SK-N-SH treated with all-trans-retinoic acid at 6 μM for 48 hours (cell line): ENCODE results near the gene RNH1.

Source experiments
- ATAC-seq: fragments of 200-7000 bp; cut with Tn5 transposase; 3 replicates; pipeline ENCODE4 v1.9.1; 2020; ENCODE audit warnings: mild to moderate bottlenecking, moderate library complexity
- BACH2 ChIP-seq: fragments of 250-450 bp; sonication (Bioruptor Pico); IDR thresholded peaks from 2 replicates; pipeline ENCODE4 v1.9.0; 2021; ENCODE audit warnings: mild to moderate bottlenecking, borderline replicate concordance
- CREB5 ChIP-seq: fragments of 250-450 bp; sonication (Bioruptor Pico); IDR thresholded peaks from 2 replicates; pipeline ENCODE4 v1.5.1; 2020; ENCODE audit warnings: low read depth, mild to moderate bottlenecking, moderate library complexity
- CSDC2 ChIP-seq: fragments of 250-450 bp; sonication (Bioruptor Pico); IDR thresholded peaks from 2 replicates; pipeline ENCODE4 v1.5.0; 2020; ENCODE audit warnings: mild to moderate bottlenecking, moderate library complexity
- ESRRG ChIP-seq: fragments of 250-450 bp; sonication (Bioruptor Pico); IDR thresholded peaks from 2 replicates; pipeline ENCODE4 v1.6.1; 2021; ENCODE audit warnings: mild to moderate bottlenecking
- GLIS3 ChIP-seq: fragments of 250-450 bp; sonication (Bioruptor Pico); IDR thresholded peaks from 2 replicates; pipeline ENCODE4 v1.5.0; 2020; ENCODE audit warnings: mild to moderate bottlenecking, moderate library complexity
- ISL1 ChIP-seq: fragments of 250-450 bp; sonication (Bioruptor Pico); IDR thresholded peaks from 2 replicates; pipeline ENCODE4 v2.1.2; 2022; ENCODE audit warnings: mild to moderate bottlenecking, moderate library complexity
- OSR1 ChIP-seq: fragments of 250-450 bp; sonication (Bioruptor Pico); IDR thresholded peaks from 2 replicates; pipeline ENCODE4 v1.8.0; 2022; ENCODE audit warnings: moderate library complexity, mild to moderate bottlenecking, inconsistent platforms
- PATZ1 ChIP-seq: fragments of 250-450 bp; sonication (Bioruptor Pico); IDR thresholded peaks from 2 replicates; pipeline ENCODE4 v1.8.0; 2020; ENCODE audit warnings: mild to moderate bottlenecking, moderate library complexity, borderline replicate concordance
- POU6F1 ChIP-seq: fragments of 250-450 bp; sonication (Bioruptor Pico); IDR thresholded peaks from 2 replicates; pipeline ENCODE4 v1.8.0; 2021; ENCODE audit warnings: low read depth, mild to moderate bottlenecking, moderate library complexity, borderline replicate concordance
- PPARA ChIP-seq: fragments of 250-450 bp; sonication (Bioruptor Pico); IDR thresholded peaks from 2 replicates; pipeline ENCODE4 v1.5.0; 2020; ENCODE audit warnings: mild to moderate bottlenecking, borderline replicate concordance
- RARB ChIP-seq: fragments of 250-450 bp; sonication (Bioruptor Pico); IDR thresholded peaks from 2 replicates; pipeline ENCODE4 v1.8.0; 2021; ENCODE audit warnings: mild to moderate bottlenecking, moderate library complexity
- SNAI2 ChIP-seq: fragments of 250-450 bp; sonication (Bioruptor Pico); IDR thresholded peaks from 2 replicates; pipeline ENCODE4 v1.5.0; 2020; ENCODE audit warnings: mild to moderate bottlenecking, moderate library complexity
- TCF4 ChIP-seq: fragments of 250-450 bp; sonication (Bioruptor Pico); IDR thresholded peaks from 2 replicates; pipeline ENCODE4 v1.8.0; 2021; ENCODE audit warnings: mild to moderate bottlenecking, moderate library complexity, borderline replicate concordance
- TSHZ2 ChIP-seq: fragments of 250-450 bp; sonication (Bioruptor Pico); IDR thresholded peaks from 2 replicates; pipeline ENCODE4 v1.5.0; 2020; ENCODE audit warnings: mild to moderate bottlenecking, moderate library complexity
- ZFP3 ChIP-seq: fragments of 250-450 bp; sonication (Bioruptor Pico); IDR thresholded peaks from 2 replicates; pipeline ENCODE4 v1.5.0; 2020; ENCODE audit warnings: mild to moderate bottlenecking, moderate library complexity
- ZFP30 ChIP-seq: fragments of 450-650 bp; formaldehyde crosslinking; IDR thresholded peaks from 2 replicates; pipeline ENCODE4 v1.5.0; 2022; ENCODE audit warnings: mild to moderate bottlenecking, moderate library complexity
- ZNF565 ChIP-seq: fragments of 450-650 bp; formaldehyde crosslinking; conservative IDR thresholded peaks from 2 replicates; pipeline ENCODE4 v1.5.0; 2020; ENCODE audit warnings: low read depth, mild to moderate bottlenecking, moderate library complexity
- ZNF70 ChIP-seq: fragments of 450-650 bp; formaldehyde crosslinking; IDR thresholded peaks from 2 replicates; pipeline ENCODE4 v1.5.0; 2020; ENCODE audit warnings: mild to moderate bottlenecking, moderate library complexity
- ZNF8 ChIP-seq: fragments of 450-650 bp; formaldehyde crosslinking; IDR thresholded peaks from 2 replicates; pipeline ENCODE4 v1.5.0; 2020; ENCODE audit warnings: mild to moderate bottlenecking, moderate library complexity
- TF ChIP-seq, protein P1 (sequence below): fragments of 250-450 bp; sonication (Bioruptor Pico); IDR thresholded peaks from 2 replicates; pipeline ENCODE4 v1.5.1; 2021; ENCODE audit warnings: mild to moderate bottlenecking, moderate library complexity

RNH1 gene

DNA sequence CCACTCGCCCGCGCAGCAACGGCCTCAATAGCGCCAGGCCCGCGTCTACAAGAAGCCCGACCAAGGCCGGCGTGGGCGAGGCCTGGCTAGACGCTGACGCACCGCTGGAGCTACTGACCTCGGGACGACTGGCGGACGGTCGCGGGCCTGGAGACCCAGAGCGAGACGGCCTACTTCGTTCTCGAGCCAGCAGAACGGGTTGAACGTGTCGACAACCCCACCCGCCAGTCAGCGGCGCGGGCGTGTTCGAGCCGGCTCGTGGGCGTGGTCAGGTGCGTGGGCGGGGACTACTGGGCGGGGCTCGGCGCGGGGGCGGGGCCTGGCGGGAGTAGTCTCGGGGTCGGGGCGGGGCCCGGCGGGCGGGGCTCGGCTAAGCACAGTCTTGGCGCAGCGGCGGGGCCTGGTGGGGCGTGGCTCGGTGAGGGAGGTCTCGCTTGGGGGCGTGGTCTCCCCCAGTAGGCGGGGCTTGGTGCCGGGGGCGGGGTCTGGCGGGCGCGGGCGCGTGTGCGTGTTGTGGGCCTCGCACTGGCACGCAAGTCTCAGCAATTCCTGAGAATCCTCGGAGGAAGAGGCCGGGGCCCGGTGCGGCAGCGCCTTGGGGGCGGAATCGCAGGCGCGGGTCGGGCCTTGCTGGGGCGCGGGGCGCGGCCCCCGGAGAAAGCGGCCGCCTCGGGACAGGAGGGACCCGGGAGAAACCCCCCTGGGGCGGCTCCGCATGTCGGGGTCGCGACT lies at the start of gene RNH1:
RNH1 (minus strand) TSS at position 248 of the 732 bp plus-strand sequence. CDS start 5,080 bp downstream, outside the sequence.
- no peak for TF ChIP-seq ISL1 (CRISPR knock-in tag)
- no peak for TF ChIP-seq ZNF70 (CRISPR knock-in tag)
- TF ChIP-seq POU6F1 (CRISPR knock-in tag): no peak
- TF ChIP-seq CREB5 (CRISPR knock-in tag): no peak
- TF ChIP-seq CSDC2: no peak
- no peak for TF ChIP-seq TCF4 (CRISPR knock-in tag)
- TF ChIP-seq RARB (CRISPR knock-in tag): no peak
- no peak for TF ChIP-seq ZFP3 (CRISPR knock-in tag)
- no peak for TF ChIP-seq ZFP30
- no peak for TF ChIP-seq TSHZ2
- no peak for TF ChIP-seq PATZ1
- no peak for TF ChIP-seq ESRRG (CRISPR knock-in tag)
- no peak for TF ChIP-seq OSR1 (CRISPR knock-in tag)
- ATAC-seq: peak; percentile 81

- no peak for ATAC-seq
- TF ChIP-seq ZNF8 (no peak), SNAI2 (CRISPR knock-in tag) (no peak), GLIS3 (CRISPR knock-in tag) (no peak), BACH2 (no peak)
- TF ChIP-seq, protein P1, sequence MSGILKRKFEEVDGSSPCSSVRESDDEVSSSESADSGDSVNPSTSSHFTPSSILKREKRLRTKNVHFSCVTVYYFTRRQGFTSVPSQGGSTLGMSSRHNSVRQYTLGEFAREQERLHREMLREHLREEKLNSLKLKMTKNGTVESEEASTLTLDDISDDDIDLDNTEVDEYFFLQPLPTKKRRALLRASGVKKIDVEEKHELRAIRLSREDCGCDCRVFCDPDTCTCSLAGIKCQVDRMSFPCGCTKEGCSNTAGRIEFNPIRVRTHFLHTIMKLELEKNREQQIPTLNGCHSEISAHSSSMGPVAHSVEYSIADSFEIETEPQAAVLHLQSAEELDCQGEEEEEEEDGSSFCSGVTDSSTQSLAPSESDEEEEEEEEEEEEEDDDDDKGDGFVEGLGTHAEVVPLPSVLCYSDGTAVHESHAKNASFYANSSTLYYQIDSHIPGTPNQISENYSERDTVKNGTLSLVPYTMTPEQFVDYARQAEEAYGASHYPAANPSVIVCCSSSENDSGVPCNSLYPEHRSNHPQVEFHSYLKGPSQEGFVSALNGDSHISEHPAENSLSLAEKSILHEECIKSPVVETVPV (CRISPR knock-in tag): no peak
These were observed 49.0 kb upstream of the RNH1 start for GRCh38 chr11:555780-556661.

- ATAC-seq: no peak
- TF ChIP-seq ZFP30: no peak
- TF ChIP-seq SNAI2 (CRISPR knock-in tag): no peak
- TF ChIP-seq CSDC2: no peak
- no peak for TF ChIP-seq BACH2
- TF ChIP-seq, protein P1 (CRISPR knock-in tag): no peak
- no peak for TF ChIP-seq PATZ1
- TF ChIP-seq PPARA (CRISPR knock-in tag): no peak
- no peak for TF ChIP-seq GLIS3 (CRISPR knock-in tag)
- TF ChIP-seq ZNF8: no peak
- TF ChIP-seq ZNF70 (CRISPR knock-in tag): no peak
- TF ChIP-seq ISL1 (CRISPR knock-in tag): no peak
- no peak for TF ChIP-seq ZFP3 (CRISPR knock-in tag)
- TF ChIP-seq ESRRG (CRISPR knock-in tag): no peak
- no peak for TF ChIP-seq ZNF565
- no peak for TF ChIP-seq TCF4 (CRISPR knock-in tag)
- no peak for TF ChIP-seq CREB5 (CRISPR knock-in tag)
These were observed 48.3 kb upstream of the RNH1 start for GRCh38 chr11:555227-555779.
